ENCODE results near the gene CNTD1.

DNA sequence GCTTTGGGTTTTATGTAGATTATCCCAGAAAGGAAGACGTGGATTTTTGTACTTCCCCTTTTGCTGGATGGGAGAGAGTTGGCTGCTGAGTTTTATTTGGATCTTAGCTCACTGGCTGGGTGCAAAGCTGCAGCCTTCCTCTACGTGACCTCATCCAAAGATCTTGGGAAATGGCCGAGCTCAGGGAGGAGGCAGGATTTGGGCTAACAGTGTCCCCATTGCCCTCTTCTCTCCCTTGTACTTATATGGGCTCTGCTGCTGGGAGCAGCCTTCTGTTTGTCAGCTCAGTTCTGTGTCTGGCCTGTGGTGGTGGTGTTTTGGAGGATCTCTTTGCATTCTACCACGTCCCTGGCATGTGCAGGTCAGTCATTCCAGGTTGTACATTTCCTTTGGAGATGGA, 54.3 kb downstream of the CNTD1 start:
- TF ChIP-seq POLR2AphosphoS5 (IDR thresholded peaks at IDR 0.05; ENCODE audit: low read depth, low read length) (no peak), POLR2A (IDR thresholded peaks at IDR 0.05; ENCODE audit: low read depth, low read length) (no peak)

Measured in GM12892 (cell line).